HepG2 (cell line): ENCODE measurements around the gene KLHL40. TPM values are rescaled to one million over a fixed set of nuclear protein-coding genes. Genes with fewer than 3 reads are reported as not detected.
A peak's percentile ranks its signal among the peaks of the same experiment; 100 is the strongest.

ENCODE experiments used
- AGO1 ChIP-seq: fragments of 200-400 bp; formaldehyde crosslinking; IDR thresholded peaks from 2 replicates; pipeline ENCODE4 v1.6.1; 2017; ENCODE audit warnings: mild to moderate bottlenecking, low read depth, low read length, moderate library complexity; ENCODE audit not compliant: poor library complexity, severe bottlenecking
- ARHGAP35 ChIP-seq: sonication (generic); formaldehyde crosslinking; IDR thresholded peaks from 2 replicates; pipeline ENCODE4 v1.9.0; 2022; ENCODE audit warnings: mild to moderate bottlenecking, inconsistent platforms, moderate library complexity, missing genetic modification reagents, borderline replicate concordance
- BRD4 ChIP-seq: sonication (generic); formaldehyde crosslinking; IDR thresholded peaks from 2 replicates; pipeline ENCODE4 v1.4.0; 2020; ENCODE audit warnings: missing genetic modification reagents
- DR1 ChIP-seq: sonication (generic); formaldehyde crosslinking; IDR thresholded peaks from 2 replicates; pipeline ENCODE4 v1.8.0; 2021; ENCODE audit warnings: mild to moderate bottlenecking, missing genetic modification reagents, inconsistent platforms
- ESRRA ChIP-seq: sonication (generic); formaldehyde crosslinking; IDR thresholded peaks from 2 replicates; pipeline ENCODE4 v1.5.1; 2020; ENCODE audit warnings: mild to moderate bottlenecking, low read depth, missing genetic modification reagents
- FIP1L1 ChIP-seq: fragments of 200-400 bp; formaldehyde crosslinking; IDR thresholded peaks from 2 replicates; pipeline ENCODE4 v1.6.1; 2018; ENCODE audit warnings: low read depth, mild to moderate bottlenecking, low read length, moderate library complexity, borderline replicate concordance; ENCODE audit not compliant: insufficient read depth
- GTF2F1 ChIP-seq: fragments of 150-350 bp; IDR thresholded peaks from 2 replicates; pipeline ENCODE4 v1.6.1; 2014; ENCODE audit warnings: low read length
- HDAC1 ChIP-seq: sonication (generic); formaldehyde crosslinking; IDR thresholded peaks from 2 replicates; pipeline ENCODE4 v1.5.1; 2020; ENCODE audit warnings: mild to moderate bottlenecking, missing genetic modification reagents
- KLF6 ChIP-seq: IDR thresholded peaks from 2 replicates; pipeline ENCODE4 v1.8.0; 2016; ENCODE audit warnings: missing biosample characterization, missing genetic modification reagents
- MTA1 ChIP-seq: sonication (generic); formaldehyde crosslinking; IDR thresholded peaks from 2 replicates; pipeline ENCODE4 v1.4.0; 2020; ENCODE audit warnings: missing genetic modification reagents, mild to moderate bottlenecking, borderline replicate concordance
- NONO ChIP-seq, 2 experiments: fragments of 450-650 bp in 1 of 2; sonication (generic) in 1 of 2; formaldehyde crosslinking in 1 of 2; IDR thresholded peaks in 1 of 2; conservative IDR thresholded peaks in 1 of 2; 2 replicates each; pipeline versions ENCODE4 v1.6.1 to v1.8.0; 2017 to 2022; ENCODE audit warnings: mild to moderate bottlenecking in 1 of 2, missing genetic modification reagents in 1 of 2, moderate library complexity in 1 of 2
- NR2F2 ChIP-seq: IDR thresholded peaks from 2 replicates; pipeline ENCODE4 v1.6.1; 2012; ENCODE audit warnings: low read depth, inconsistent platforms, borderline replicate concordance
- NR3C1 ChIP-seq: sonication (generic); formaldehyde crosslinking; IDR thresholded peaks from 2 replicates; pipeline ENCODE4 v1.4.0; 2020; ENCODE audit warnings: missing genetic modification reagents
- REL ChIP-seq: sonication (generic); formaldehyde crosslinking; conservative IDR thresholded peaks from 2 replicates; pipeline ENCODE4 v1.8.0; 2022; ENCODE audit warnings: mild to moderate bottlenecking, missing genetic modification reagents, moderate library complexity
- RORA ChIP-seq: sonication (generic); formaldehyde crosslinking; IDR thresholded peaks from 2 replicates; pipeline ENCODE4 v1.5.0; 2020; ENCODE audit warnings: mild to moderate bottlenecking, missing genetic modification reagents, moderate library complexity
- TBX3 ChIP-seq: fragments of 450-650 bp; IDR thresholded peaks from 2 replicates; pipeline ENCODE4 v1.6.1; 2017; ENCODE audit warnings: antibody characterized with exemption, mild to moderate bottlenecking, inconsistent platforms, borderline replicate concordance
- ZFP36L2 ChIP-seq: sonication (generic); formaldehyde crosslinking; IDR thresholded peaks from 2 replicates; pipeline ENCODE4 v1.4.0; 2020; ENCODE audit warnings: missing genetic modification reagents
- ZNF292 ChIP-seq: sonication (generic); formaldehyde crosslinking; IDR thresholded peaks from 2 replicates; pipeline ENCODE4 v1.8.1; 2022; ENCODE audit warnings: mild to moderate bottlenecking, low read depth, missing genetic modification reagents, borderline replicate concordance
- ZNF879 ChIP-seq: sonication (generic); formaldehyde crosslinking; IDR thresholded peaks from 2 replicates; pipeline ENCODE4 v1.8.1; 2023; ENCODE audit warnings: missing genetic modification reagents
- polyA plus RNA-seq, 8 experiments: library from polyadenylated mRNA; depleted of rRNA in 3 of 8; stranded (reverse) in 7 of 8; unstranded in 1 of 8; fragments of >200 nt; fragmentation: Illumina TruSeq in 4 of 8; extraction: Trizol in 4 of 8; gene quantifications; 2 replicates each; pipeline versions ENCODE4 v1.2.1 to v1.2.3, GENCODE V29; 2011 to 2016; ENCODE audit warnings: low read depth in 4 of 8, missing spikeins in 1 of 8, mixed read lengths in 1 of 8; ENCODE audit not compliant: insufficient read depth in 1 of 8
- total RNA-seq, 5 experiments: library from RNA; depleted of rRNA; stranded (reverse); fragments of >200 nt; fragmentation: Illumina TruSeq; extraction: Trizol; gene quantifications; 2 replicates each; pipeline ENCODE4 v1.2.3, GENCODE V29; 2016; ENCODE audit warnings: low read depth in 1 of 5
- TF ChIP-seq, protein P1 (sequence below): sonication (generic); formaldehyde crosslinking; IDR thresholded peaks from 2 replicates; pipeline ENCODE4 v1.5.0; 2020; ENCODE audit warnings: missing genetic modification reagents, mild to moderate bottlenecking, borderline replicate concordance
- TF ChIP-seq, protein P2 (sequence below): sonication (generic); formaldehyde crosslinking; IDR thresholded peaks from 2 replicates; pipeline ENCODE4 v1.8.1; 2023; ENCODE audit warnings: missing genetic modification reagents, inconsistent platforms, borderline replicate concordance
- TF ChIP-seq, protein P3 (sequence below): IDR thresholded peaks from 2 replicates; pipeline ENCODE4 v1.6.1; 2012; ENCODE audit warnings: inconsistent platforms
- TF ChIP-seq, protein P4 (sequence below): sonication (generic); formaldehyde crosslinking; IDR thresholded peaks from 2 replicates; pipeline ENCODE4 v1.5.0; 2020; ENCODE audit warnings: mild to moderate bottlenecking, missing genetic modification reagents

KLHL40 gene
- total and polyA plus RNA-seq, 2 of the 13 experiments (the other 11 are each of a cell fraction or from before 2014, with no cell fraction given) = not detected

DNA sequence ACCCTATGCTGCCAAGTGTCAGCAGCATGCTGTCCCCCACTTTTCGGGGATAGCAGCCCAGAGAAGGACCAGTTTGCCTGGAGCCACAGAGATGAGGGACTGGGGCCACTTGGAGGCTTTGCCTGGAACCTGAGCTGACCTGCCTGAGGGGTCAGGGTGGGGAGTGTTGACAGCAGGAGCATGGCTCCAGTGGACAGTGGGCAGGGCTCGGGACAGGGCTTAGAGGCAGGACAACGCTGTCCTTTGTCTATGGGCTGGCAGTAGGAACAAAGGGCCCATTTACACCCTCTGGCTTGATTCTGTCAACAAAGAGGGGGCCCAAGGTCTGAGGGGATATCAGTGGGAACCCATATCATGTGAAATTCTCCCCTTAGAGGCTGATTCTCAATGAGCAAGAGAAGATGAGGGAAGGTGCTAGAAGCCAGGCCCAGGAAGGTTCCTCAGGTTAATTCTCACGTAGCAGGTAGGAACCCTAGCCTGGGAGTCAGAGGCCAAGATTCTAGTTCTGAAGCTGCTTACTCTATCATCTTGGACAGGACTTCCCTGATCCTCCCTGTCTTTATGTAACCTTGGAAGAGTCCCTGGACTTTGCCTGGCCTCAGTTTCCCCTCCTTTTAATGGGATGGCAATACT, 47.0 kb downstream of the KLHL40 start (continued):
- TF ChIP-seq, protein P1, sequence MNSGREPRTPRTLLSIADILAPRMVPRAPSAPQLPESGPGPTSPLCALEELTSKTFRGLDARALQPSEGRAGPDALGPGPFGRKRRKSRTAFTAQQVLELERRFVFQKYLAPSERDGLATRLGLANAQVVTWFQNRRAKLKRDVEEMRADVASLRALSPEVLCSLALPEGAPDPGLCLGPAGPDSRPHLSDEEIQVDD (CRISPR knock-in tag) = no peak
- TF ChIP-seq MTA1 (CRISPR knock-in tag) = peak; percentile 61
- TF ChIP-seq ZNF879 = no peak
- TF ChIP-seq HDAC1 (CRISPR knock-in tag) = no peak
- TF ChIP-seq, protein P2, sequence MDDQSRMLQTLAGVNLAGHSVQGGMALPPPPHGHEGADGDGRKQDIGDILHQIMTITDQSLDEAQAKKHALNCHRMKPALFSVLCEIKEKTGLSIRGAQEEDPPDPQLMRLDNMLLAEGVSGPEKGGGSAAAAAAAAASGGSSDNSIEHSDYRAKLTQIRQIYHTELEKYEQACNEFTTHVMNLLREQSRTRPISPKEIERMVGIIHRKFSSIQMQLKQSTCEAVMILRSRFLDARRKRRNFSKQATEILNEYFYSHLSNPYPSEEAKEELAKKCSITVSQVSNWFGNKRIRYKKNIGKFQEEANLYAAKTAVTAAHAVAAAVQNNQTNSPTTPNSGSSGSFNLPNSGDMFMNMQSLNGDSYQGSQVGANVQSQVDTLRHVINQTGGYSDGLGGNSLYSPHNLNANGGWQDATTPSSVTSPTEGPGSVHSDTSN (CRISPR knock-in tag) = no peak
- peak; percentile 88; the same call in 1 of the 2 replicates for TF ChIP-seq BRD4 (CRISPR knock-in tag)
- peak; percentile 1; the same call in 1 of the 2 replicates for TF ChIP-seq ARHGAP35 (CRISPR knock-in tag)
- TF ChIP-seq NR2F2 = peak; percentile 54; the same call in 1 of the 2 replicates
- no peak for TF ChIP-seq FIP1L1
- TF ChIP-seq AGO1 = no peak
- TF ChIP-seq, protein P3, sequence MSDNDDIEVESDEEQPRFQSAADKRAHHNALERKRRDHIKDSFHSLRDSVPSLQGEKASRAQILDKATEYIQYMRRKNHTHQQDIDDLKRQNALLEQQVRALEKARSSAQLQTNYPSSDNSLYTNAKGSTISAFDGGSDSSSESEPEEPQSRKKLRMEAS = peak; percentile 73
- no peak; the same call in 1 of the 2 replicates for TF ChIP-seq ESRRA (CRISPR knock-in tag)
- TF ChIP-seq KLF6 (CRISPR knock-in tag) = no peak; the same call in 1 of the 2 replicates
- no peak for TF ChIP-seq GTF2F1
- TF ChIP-seq NR3C1 = no peak
- no peak for TF ChIP-seq DR1
- peak; percentile 58; the same call in 1 of the 2 replicates for TF ChIP-seq ZNF292 (CRISPR knock-in tag)
- TF ChIP-seq REL = no peak
- no peak for TF ChIP-seq NONO (IDR thresholded peaks at IDR 0.05)
- 0 out of 2 replicates have a peak, but pooled peaks have one; percentile 42 for TF ChIP-seq NONO (CRISPR knock-in tag; conservative IDR thresholded peaks at IDR 0.05)
- TF ChIP-seq, protein P4, sequence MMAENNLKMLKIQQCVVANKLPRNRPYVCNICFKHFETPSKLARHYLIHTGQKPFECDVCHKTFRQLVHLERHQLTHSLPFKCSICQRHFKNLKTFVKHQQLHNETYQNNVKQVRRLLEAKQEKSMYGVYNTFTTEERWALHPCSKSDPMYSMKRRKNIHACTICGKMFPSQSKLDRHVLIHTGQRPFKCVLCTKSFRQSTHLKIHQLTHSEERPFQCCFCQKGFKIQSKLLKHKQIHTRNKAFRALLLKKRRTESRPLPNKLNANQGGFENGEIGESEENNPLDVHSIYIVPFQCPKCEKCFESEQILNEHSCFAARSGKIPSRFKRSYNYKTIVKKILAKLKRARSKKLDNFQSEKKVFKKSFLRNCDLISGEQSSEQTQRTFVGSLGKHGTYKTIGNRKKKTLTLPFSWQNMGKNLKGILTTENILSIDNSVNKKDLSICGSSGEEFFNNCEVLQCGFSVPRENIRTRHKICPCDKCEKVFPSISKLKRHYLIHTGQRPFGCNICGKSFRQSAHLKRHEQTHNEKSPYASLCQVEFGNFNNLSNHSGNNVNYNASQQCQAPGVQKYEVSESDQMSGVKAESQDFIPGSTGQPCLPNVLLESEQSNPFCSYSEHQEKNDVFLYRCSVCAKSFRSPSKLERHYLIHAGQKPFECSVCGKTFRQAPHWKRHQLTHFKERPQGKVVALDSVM (CRISPR knock-in tag) = no peak
- TF ChIP-seq RORA (CRISPR knock-in tag) = no peak
- TF ChIP-seq ZFP36L2 (CRISPR knock-in tag) = no peak
- TF ChIP-seq TBX3 = peak; percentile 61; the same call in 1 of the 2 replicates
